Raji (cell line): ENCODE measurements around the gene OTUB1.

Source experiments
- POLR2A ChIP-seq: IDR thresholded peaks from 2 replicates; pipeline ENCODE4 v1.6.1; 2011; ENCODE audit warnings: low read depth, low read length, control low read depth; ENCODE audit not compliant: insufficient read depth

The OTUB1 gene

GRCh38 chr11:63998558-63999348 lies 12.5 kb downstream of the OTUB1 start:
- TF ChIP-seq POLR2A = no peak

GRCh38 chr11:63999349-64000025 lies 13.2 kb downstream of the OTUB1 start:
- TF ChIP-seq POLR2A = no peak

GRCh38 chr11:64000026-64000739 lies 13.9 kb downstream of the OTUB1 start:
- no peak for TF ChIP-seq POLR2A

GRCh38 chr11:64000740-64001483 lies 14.7 kb downstream of the OTUB1 start:
- TF ChIP-seq POLR2A = no peak

GRCh38 chr11:64001484-64002420 lies 15.5 kb downstream of the OTUB1 start:
- TF ChIP-seq POLR2A = no peak

GRCh38 chr11:64003807-64004589 lies 17.8 kb downstream of the OTUB1 start:
- TF ChIP-seq POLR2A = no peak

GRCh38 chr11:64004590-64004984 lies 18.3 kb downstream of the OTUB1 start:
- no peak for TF ChIP-seq POLR2A

GRCh38 chr11:64005691-64006090 lies 19.5 kb downstream of the OTUB1 start:
- TF ChIP-seq POLR2A = no peak

- TF ChIP-seq POLR2A = no peak
Observed at GRCh38 chr11:64006398-64006797, 20.2 kb downstream of the OTUB1 start.

GRCh38 chr11:64007160-64007628 lies 21.0 kb downstream of the OTUB1 start:
- no peak for TF ChIP-seq POLR2A

GRCh38 chr11:64007629-64008282 lies 21.5 kb downstream of the OTUB1 start:
- TF ChIP-seq POLR2A = no peak

GRCh38 chr11:64008283-64008913 lies 22.2 kb downstream of the OTUB1 start:
- no peak for TF ChIP-seq POLR2A
